HG03025 (cell line): ENCODE measurements around the gene LDLRAD4.

ENCODE experiments used
- ATAC-seq: cut with Tn5 transposase; IDR thresholded peaks from one replicate; pipeline ENCODE4 v1.9.1; 2021; ENCODE audit warnings: mild to moderate bottlenecking, moderate library complexity; ENCODE audit not compliant: unreplicated experiment, low FRiP score

The LDLRAD4 gene

GRCh38 chr18:13378150-13378549 lies 159.6 kb downstream of the LDLRAD4 start:
- ATAC-seq = no peak

DNA sequence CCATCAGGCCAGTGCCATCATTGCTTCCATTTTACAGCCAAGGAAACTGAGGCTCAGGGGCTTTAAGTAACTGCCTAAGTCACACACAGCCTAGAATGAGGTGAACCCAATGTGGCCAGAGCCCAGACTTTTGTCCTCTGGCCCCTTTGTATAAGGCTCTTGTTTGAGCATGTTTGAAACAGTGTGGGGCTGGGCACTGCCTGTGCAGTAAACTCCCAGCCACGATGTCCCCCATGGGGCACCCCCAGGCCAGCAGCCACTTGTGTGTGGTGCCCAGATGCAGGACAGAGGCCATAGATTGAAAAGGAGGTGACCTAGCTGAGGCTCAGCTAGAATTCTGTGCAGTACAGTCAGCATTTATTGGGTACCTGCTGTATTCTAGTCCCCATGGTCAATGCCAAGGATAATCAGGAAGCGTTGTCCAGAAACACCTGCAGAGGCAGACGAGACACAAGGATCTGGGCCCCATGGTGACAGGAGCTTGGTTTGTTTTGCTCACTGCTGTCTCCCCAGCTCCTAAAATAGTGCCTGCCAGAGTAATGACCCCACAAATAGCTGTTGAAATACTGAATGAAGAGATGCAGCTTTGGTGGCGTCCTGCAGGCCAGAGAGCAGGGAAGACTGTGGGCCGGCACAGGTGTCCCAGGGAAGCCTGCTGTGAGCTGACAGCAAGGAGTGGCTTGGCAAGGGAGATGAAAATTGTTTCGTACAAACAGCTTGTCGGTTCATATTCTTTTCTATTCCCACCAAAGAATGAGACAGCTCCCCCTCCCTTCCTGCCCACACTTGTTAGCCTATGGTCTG lies 160.7 kb downstream of the LDLRAD4 start:
- ATAC-seq = no peak

GRCh38 chr18:13379930-13380690 lies 161.6 kb downstream of the LDLRAD4 start:
- ATAC-seq = no peak

DNA sequence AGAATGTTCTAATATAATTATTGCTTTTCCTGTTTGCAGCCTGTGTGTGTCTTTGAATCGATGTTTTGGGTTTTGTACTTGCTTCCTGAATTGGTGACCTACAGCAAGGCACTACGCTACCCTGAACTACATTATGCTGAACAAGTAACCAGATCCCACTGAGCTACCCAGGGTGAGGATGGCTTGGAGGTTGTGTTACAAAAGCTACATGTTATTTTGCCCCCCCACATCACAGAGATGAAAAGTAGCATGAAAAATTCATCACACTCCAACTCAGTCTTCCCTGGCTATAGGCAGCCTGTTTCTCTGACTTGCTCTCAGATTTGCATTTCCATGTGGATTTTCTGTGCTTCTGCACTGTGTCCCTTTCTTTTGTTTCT lies 162.1 kb downstream of the LDLRAD4 start:
- ATAC-seq = no peak

GRCh38 chr18:13381331-13381730 lies 162.8 kb downstream of the LDLRAD4 start:
- no peak for ATAC-seq

DNA sequence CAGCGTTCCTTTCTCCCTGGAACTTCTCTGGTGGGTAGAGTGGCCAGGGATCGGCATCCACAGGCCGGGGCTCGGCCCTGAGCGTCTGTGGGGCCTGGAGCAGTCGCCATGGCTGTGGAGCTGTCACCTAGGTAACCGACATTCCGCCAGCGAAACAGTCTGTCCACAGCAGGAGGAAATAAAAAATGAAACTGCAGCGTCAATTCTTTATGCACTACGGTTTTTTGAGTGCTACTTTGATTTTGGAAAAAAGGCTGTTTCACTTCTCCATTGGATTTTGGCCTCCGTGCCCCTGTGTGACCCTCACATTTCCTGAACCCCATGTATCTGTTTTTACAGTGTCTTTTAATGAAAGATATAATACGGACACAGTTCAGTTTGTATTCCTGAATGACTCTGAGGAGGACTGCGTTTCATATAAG lies 163.4 kb downstream of the LDLRAD4 start:
- no peak for ATAC-seq

DNA sequence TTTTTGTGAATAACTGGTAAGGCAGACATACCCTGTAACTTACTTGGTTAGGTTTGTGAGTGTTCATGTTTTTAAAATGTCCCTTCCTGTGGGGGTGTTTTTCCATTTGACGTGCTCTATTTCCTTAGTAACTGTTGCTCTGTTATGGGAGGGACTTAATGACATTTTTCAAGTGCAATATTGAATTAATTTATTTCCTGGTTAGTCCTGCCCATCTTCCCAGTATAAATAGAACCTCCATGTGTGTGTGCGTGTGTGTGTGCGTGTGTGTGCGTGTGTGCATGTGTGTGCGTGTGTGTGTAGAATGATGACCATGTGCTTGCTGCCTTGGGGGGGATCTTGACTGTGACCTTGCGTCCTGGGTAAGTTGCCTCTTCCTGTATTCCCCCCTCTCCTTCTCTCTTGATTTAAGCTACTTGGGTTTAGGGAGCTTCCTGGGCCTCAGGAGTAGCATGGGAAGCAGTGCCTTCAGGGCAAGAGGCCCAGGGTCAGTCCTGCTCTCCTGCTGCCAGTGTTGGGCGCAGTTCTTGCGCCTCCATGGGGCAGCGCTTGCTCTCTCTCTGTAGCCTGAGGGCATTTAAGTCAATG lies 163.9 kb downstream of the LDLRAD4 start:
- no peak for ATAC-seq

DNA sequence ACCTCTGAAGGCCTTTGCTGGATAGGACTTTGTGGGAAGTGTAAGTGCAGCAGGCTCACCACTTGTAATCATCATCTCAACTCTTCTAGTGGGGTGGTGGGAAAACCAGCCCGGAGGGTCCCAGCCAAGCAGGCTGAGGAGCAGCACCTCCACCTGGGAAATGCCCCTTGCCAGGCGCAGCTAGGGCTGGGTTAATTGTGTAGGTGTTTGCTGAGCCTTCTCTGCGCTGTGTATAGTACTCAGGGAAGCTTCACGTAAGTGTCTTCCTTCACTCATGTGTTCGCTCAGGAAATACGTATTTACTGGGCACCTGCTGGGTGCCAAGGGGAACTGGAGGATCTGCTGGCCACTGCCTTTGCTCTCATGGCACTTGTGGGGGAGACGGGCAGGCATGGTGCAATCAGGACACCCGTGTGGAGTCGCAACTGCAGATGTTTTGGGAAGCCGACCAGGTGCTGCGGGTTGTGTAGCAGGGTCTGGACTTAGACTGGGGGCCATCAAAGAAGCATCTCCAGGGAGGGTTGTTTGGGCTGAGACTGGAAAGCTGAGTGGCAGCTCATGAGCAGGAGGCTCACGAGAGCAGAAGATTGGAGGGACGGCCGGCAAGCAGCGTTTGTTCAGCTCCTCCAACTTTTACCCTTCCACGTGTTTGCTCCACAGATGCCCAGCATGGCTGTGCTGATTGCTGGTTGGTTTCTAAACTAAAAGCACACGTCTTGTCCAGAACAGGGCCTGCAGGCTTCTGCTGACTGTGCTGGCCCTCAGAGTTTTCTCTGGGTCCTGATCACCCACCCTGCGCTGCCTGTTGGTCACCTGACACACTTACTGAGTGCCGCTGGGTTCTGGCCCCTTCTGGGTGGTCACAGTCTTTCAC lies 164.6 kb downstream of the LDLRAD4 start:
- no peak for ATAC-seq

DNA sequence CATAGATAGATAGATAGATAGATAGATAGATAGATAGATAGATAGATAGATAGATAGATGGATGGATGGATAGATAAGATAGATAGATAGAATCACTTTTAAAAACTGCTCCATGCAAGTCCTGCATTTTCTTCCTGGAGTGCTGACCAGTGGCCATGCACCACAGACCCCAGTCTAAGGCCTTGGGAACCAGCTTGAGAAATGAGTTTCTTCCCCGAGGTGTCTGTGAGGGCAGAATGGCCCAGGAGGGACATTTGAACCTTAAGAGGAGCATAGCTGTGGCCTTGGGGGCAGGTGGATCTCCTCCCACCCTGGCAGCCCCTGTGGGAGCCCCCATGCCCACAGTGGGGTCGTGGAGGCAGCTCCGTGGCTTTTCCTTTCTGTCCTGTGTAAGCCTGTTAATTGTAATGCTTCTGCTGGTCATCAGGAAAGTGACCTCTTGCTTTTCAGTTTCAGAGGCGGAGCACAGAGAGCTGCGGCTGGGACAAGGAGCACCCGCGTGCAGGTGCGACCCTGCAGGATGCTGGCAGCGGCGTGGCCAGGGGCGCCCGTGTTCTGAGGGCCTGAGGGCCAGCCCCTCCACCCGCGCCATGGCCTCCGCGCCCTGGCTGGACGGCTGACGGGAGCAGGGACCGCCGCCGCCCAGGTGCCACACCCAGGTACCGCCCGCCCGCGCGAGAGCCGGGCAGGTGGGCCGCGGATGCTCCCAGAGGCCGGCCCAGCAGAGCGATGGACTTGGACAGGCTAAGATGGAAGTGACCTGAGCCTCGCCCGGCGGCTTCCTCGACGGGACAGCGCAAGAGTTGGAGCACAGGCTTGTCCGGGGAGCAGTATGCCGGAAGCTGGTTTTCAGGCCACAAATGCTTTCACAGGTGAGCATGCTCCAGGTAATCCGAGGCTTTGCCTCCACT lies 168.6 kb downstream of the LDLRAD4 start:
- ATAC-seq = no peak

DNA sequence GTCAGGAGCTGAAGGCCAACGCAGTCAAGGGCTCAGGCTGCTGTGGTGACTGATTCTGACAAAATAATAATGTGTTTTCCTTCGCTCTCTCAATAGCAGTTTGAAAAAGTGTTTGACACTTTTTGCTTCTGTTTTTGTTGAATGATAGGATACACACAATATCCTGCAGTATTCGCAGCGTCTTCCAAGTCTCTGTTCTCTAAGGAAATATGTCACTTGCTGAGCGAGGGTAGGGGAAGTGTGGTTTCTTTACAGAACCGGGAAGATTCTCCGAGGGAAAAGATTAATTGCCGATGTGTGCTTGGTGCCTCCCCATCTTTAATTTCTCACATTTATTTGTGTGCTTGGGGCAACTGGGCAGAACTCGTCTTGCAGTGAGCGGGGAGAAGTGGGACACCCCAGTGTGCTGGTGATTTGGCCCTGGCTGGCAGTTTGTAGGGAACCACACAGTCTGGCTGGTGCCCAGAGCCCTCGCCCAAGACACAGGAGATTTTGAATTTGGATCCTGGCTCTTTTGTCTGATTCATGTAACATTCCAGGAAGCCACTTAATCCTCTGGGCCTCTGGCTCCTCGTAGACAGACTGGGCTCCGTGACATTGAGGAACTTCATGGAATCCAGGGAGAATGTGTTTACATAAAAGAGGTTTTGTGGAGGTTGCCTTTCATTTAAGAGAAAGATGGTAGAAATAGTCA lies 169.4 kb downstream of the LDLRAD4 start:
- ATAC-seq = no peak

- ATAC-seq = no peak
Measured at GRCh38 chr18:13388586-13389490, 170.3 kb downstream of the LDLRAD4 start.

DNA sequence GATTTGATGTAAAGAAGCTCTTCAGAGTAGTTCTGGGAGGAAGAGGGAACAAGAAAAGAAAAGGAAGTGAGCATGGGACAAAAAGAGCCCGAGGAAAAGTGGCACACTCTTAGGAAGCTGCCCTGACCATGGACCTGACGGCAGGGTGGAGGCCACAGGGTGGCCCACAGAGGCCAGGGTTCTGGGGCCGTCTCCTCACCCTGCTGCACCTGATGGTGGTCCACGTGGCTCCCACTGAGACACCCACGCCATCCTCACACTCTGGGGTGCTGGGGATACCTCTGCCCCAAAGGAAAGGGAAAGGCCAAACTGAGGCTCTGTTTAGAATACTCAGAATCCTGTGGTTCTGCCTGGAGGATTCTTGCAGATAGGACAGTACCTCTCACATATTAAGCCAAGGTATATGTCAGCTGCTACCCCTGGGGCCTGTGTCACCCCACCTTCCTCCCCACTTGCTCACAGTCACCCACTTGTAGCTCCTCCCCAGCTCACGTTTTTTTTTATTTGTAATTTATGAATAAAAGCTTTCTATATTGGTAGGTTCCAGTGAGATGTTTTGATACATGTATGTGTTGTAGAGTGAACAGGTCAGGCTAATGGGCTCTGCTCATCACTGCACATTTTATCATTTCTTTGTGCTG lies 171.1 kb downstream of the LDLRAD4 start:
- no peak for ATAC-seq

GRCh38 chr18:13390196-13390595 lies 171.6 kb downstream of the LDLRAD4 start:
- ATAC-seq = no peak

- ATAC-seq = no peak
Measured at GRCh38 chr18:13390711-13391110, 172.2 kb downstream of the LDLRAD4 start.

GRCh38 chr18:13392029-13392750 lies 173.6 kb downstream of the LDLRAD4 start:
- no peak for ATAC-seq

- ATAC-seq = no peak
Measured at GRCh38 chr18:13392899-13393298, 174.3 kb downstream of the LDLRAD4 start.

DNA sequence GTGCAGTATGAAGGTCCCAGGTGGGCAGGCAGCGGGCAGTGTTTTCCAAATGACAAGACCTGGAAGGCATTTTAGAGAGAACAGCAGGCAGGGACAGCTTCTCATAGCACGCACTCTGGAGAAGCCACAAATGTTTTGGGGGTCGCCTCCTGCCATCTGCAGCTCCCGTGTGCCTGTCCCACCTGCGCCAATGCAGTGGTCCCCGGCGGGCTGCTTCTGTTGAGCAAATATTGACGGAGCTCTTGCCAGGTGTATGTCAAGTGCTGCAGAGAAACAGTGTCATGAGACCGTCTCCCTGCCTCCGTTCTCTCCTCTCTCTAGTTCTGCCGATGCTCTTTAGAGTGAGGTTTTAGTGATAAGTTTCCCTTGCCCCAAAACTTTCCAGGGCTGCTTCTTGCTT lies 174.8 kb downstream of the LDLRAD4 start:
- ATAC-seq = no peak
